GM12878 (cell line): Measurements from ENCODE around the gene TK1.

Experiments
- CTCF ChIP-seq, 3 experiments: IDR thresholded peaks in 2 of 3; conservative IDR thresholded peaks in 1 of 3; 2 replicates each; pipeline ENCODE4 v1.5.1; 2011; ENCODE audit warnings: low read depth in 3 of 3, low read length in 3 of 3, mild to moderate bottlenecking in 3 of 3, control low read depth in 2 of 3, moderate library complexity in 2 of 3, inconsistent platforms in 1 of 3, mixed read lengths in 1 of 3; ENCODE audit not compliant: control insufficient read depth in 2 of 3, insufficient read depth in 1 of 3; ENCODE audit errors: extremely low read depth in 1 of 3
- EGR1 ChIP-seq, 2 experiments: IDR thresholded peaks; 1 replicate in 1 of 2; 2 replicates in 1 of 2; pipeline ENCODE4 v1.6.1; 2011 to 2012; ENCODE audit warnings: low read depth in 2 of 2, low read length in 2 of 2, borderline replicate concordance in 1 of 2, mild to moderate bottlenecking in 1 of 2, moderate library complexity in 1 of 2
- EP300 ChIP-seq, 2 experiments: fragments of 150-350 bp in 1 of 2; IDR thresholded peaks; 2 replicates each; pipeline ENCODE4 v1.6.1; 2011 to 2012; ENCODE audit warnings: low read depth in 2 of 2, low read length in 2 of 2, borderline replicate concordance in 1 of 2, improper control_type of control experiment in 1 of 2, inconsistent platforms in 1 of 2; ENCODE audit not compliant: control insufficient read depth in 1 of 2
- FOXK2 ChIP-seq: fragments of 450-650 bp; IDR thresholded peaks from 2 replicates; pipeline ENCODE4 v1.6.1; 2017; ENCODE audit warnings: mild to moderate bottlenecking, moderate library complexity
- SIN3A ChIP-seq: IDR thresholded peaks from 2 replicates; pipeline ENCODE4 v1.6.1; 2012; ENCODE audit warnings: low read depth, low read length, improper control_type of control experiment

DNA sequence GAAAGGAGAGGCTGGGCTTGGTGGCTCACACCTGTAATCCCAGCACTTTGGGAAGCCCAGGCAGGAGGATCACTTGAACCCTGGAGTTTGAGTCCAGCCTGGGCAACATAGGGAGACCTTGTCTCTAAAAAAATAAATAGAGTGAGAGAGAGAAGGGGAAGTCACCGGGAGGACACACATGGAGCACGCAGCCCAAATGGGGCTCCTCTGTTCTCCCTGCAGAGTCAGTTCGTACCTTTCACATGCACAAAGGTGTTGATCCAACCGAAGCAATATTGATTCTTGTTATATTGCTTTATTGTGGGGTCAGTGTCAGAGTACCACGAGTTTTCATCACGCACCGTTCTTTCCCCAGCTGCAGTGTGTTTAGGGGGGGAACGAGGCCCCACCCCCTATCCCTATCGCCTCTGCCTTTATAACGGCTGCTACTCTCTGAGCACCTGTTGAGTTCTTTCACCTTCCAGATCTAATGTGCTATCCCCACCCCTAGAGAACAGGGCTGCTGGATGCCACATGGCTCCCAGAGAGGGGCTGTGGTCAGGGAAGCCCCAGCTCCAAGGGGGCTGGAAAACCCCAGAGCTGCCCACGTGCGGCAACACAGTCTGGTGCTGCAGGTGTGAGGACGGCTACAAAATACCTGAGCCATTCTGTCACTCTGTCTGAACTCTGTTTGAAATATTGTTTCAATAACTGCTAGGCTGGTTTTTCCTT, 43.6 kb upstream of the TK1 start:
- TF ChIP-seq CTCF (IDR thresholded peaks at IDR 0.05 in 2 of 3, conservative IDR thresholded peaks at IDR 0.05 in 1 of 3; ENCODE audit: control insufficient read depth in 2 of 3, extremely low read depth in 1 of 3, insufficient read depth in 1 of 3, low read depth in 3 of 3, low read length in 3 of 3): no peak
- TF ChIP-seq EGR1 (IDR thresholded peaks at IDR 0.05; ENCODE audit: borderline replicate concordance in 1 of 2, low read depth in 2 of 2, low read length in 2 of 2): no peak
- TF ChIP-seq EP300 (IDR thresholded peaks at IDR 0.05; ENCODE audit: borderline replicate concordance in 1 of 2, control insufficient read depth in 1 of 2, low read depth in 2 of 2, low read length in 2 of 2): no peak
- no peak for TF ChIP-seq FOXK2
- no peak for TF ChIP-seq SIN3A
